ENCODE measurements around the gene CNGA3. TPM values are rescaled to one million over a fixed set of nuclear protein-coding genes. Genes with fewer than 3 reads are reported as not detected.

Gene CNGA3
- total and polyA plus RNA-seq, 10 of the 15 experiments (the other 5 are each of a cell fraction or from before 2014, with no cell fraction given), result not detected

GRCh38 chr2:98311090-98311489, 35.2 kb upstream of the CNGA3 start (continued):
- TF ChIP-seq PRDM15 (CRISPR knock-in tag; IDR thresholded peaks at IDR 0.05) (no peak), BRCA1 (IDR thresholded peaks at IDR 0.05; ENCODE audit: low read depth, low read length) (no peak), HCFC1 (IDR thresholded peaks at IDR 0.05; ENCODE audit: low read length) (no peak), MYB (IDR thresholded peaks at IDR 0.05; ENCODE audit: borderline replicate concordance, low read depth, low read length) (no peak), CREB1 (IDR thresholded peaks at IDR 0.05; ENCODE audit: low read depth) (no peak), E2F8 (IDR thresholded peaks at IDR 0.05; ENCODE audit: low read depth, partially characterized antibody) (no peak), NR2C2 (IDR thresholded peaks at IDR 0.05; ENCODE audit: borderline replicate concordance, control insufficient read depth, insufficient read length, low read depth) (no peak), BHLHE40 (IDR thresholded peaks at IDR 0.05; ENCODE audit: borderline replicate concordance in 1 of 2, low read depth in 2 of 2, low read length in 1 of 2) (no peak), KDM1A (IDR thresholded peaks at IDR 0.05; ENCODE audit: borderline replicate concordance) (no peak), ZBED1 (IDR thresholded peaks at IDR 0.05; ENCODE audit: borderline replicate concordance) (no peak), BCL3 (IDR thresholded peaks at IDR 0.05; ENCODE audit: borderline replicate concordance, insufficient read depth, low read depth, low read length, poor library complexity, severe bottlenecking) (no peak), NKRF (conservative IDR thresholded peaks at IDR 0.05) (no peak)
